Hindlimb muscle (tissue), 1 donor: ENCODE measurements around the gene ALDOA. TPM values are rescaled to one million over a fixed set of nuclear protein-coding genes. Genes with fewer than 3 reads are reported as not detected.
"Not testable (repeated sequence)": the region's sequence is repeated elsewhere in the genome, so short reads cannot be mapped to it uniquely, and the experiment has no call there.

Source experiments
- DNase-seq: peaks from one replicate; pipeline ENCODE4 v3.0.0-alpha.2; 2013
- polyA plus RNA-seq: library from polyadenylated mRNA; unstranded; fragments of 120-200 nt; gene quantifications from one replicate; pipeline ENCODE4 v1.2.1, GENCODE V29; 2013; ENCODE audit not compliant: insufficient read length

ALDOA gene
- polyA plus RNA-seq: 2,997 TPM

- peak; percentile 99 for DNase-seq
These were observed at the start of gene ALDOA for GRCh38 chr16:30065102-30065942. Gene ALDOA, plus strand, starts transcription at chr16:30065760. Its CDS starts 1,138 bp downstream, at chr16:30066898.

GRCh38 chr16:30016555-30017276, 48.8 kb upstream of the ALDOA start:
- no peak for DNase-seq

GRCh38 chr16:30017277-30017656, 48.3 kb upstream of the ALDOA start:
- DNase-seq: no peak

- DNase-seq: not testable (repeated sequence)
These were observed 47.6 kb upstream of the ALDOA start for GRCh38 chr16:30017937-30018336.

- DNase-seq: no peak
These were observed 46.8 kb upstream of the ALDOA start for GRCh38 chr16:30018731-30019158.

GRCh38 chr16:30022887-30023286, 42.7 kb upstream of the ALDOA start, which contains the start of gene C16orf92:
Gene C16orf92, plus strand, starts transcription at chr16:30023198. Its CDS starts 143 bp downstream, at chr16:30023341.
- no peak for DNase-seq

- DNase-seq: no peak
These were observed 42.0 kb upstream of the ALDOA start for GRCh38 chr16:30023586-30023985.

GRCh38 chr16:30024451-30024850, 41.1 kb upstream of the ALDOA start:
- no peak for DNase-seq

- no peak for DNase-seq
These were observed 40.4 kb upstream of the ALDOA start for GRCh38 chr16:30025156-30025555.

- no peak for DNase-seq
These were observed 40.0 kb upstream of the ALDOA start for GRCh38 chr16:30025574-30025973.

GRCh38 chr16:30026449-30026848, 39.1 kb upstream of the ALDOA start:
- DNase-seq: no peak

- no peak for DNase-seq
These were observed 37.7 kb upstream of the ALDOA start for GRCh38 chr16:30027588-30028437.

GRCh38 chr16:30028438-30029076, 37.0 kb upstream of the ALDOA start:
- no peak for DNase-seq

- no peak for DNase-seq
These were observed 35.4 kb upstream of the ALDOA start for GRCh38 chr16:30030011-30030685.

GRCh38 chr16:30030841-30031413, 34.6 kb upstream of the ALDOA start, which contains the start of gene TLCD3B:
Gene TLCD3B, minus strand, starts transcription at chr16:30031271. Its CDS starts 744 bp downstream, at chr16:30030527.
- DNase-seq: no peak

GRCh38 chr16:30031477-30031918, 34.1 kb upstream of the ALDOA start:
- DNase-seq: no peak

GRCh38 chr16:30032083-30032819, 33.3 kb upstream of the ALDOA start:
- peak; percentile 29 for DNase-seq

GRCh38 chr16:30033270-30033669, 32.3 kb upstream of the ALDOA start:
- no peak for DNase-seq

- no peak for DNase-seq
These were observed 25.3 kb upstream of the ALDOA start for GRCh38 chr16:30040221-30040620.

- not testable (repeated sequence) for DNase-seq
These were observed 24.9 kb upstream of the ALDOA start for GRCh38 chr16:30040690-30041089.
